Muscle of leg (tissue), 11 donors: ENCODE data around the gene NDUFB6. TPM values are rescaled to one million over a fixed set of nuclear protein-coding genes. Genes with fewer than 3 reads are reported as not detected.
A peak's percentile ranks its signal among the peaks of the same experiment; 100 is the strongest.
"Not testable (repeated sequence)": the region's sequence is repeated elsewhere in the genome, so short reads cannot be mapped to it uniquely, and the experiment has no call there.

Experiments
- DNase-seq: peaks from one replicate; pipeline ENCODE4 v3.0.0; 2013
- H3K27ac ChIP-seq: one replicate; pipeline ENCODE4 v1.5.1; 2013; ENCODE audit warnings: mild to moderate bottlenecking, low read length, control low read depth
- H3K27me3 ChIP-seq: one replicate; pipeline ENCODE4 v1.6.1; 2013; ENCODE audit warnings: low read length; ENCODE audit not compliant: control insufficient read depth, insufficient read depth
- H3K36me3 ChIP-seq: one replicate; pipeline ENCODE4 v1.6.1; 2013; ENCODE audit warnings: low read length; ENCODE audit not compliant: control insufficient read depth, insufficient read depth
- H3K4me1 ChIP-seq: one replicate; pipeline ENCODE4 v1.6.1; 2013; ENCODE audit warnings: low read length; ENCODE audit not compliant: control insufficient read depth, insufficient read depth
- H3K4me3 ChIP-seq: one replicate; pipeline ENCODE4 v1.5.1; 2013; ENCODE audit warnings: low read length, control low read depth
- H3K9me3 ChIP-seq: replicated peaks from 2 replicates; pipeline ENCODE4 v1.6.1; 2013; ENCODE audit warnings: low read depth, low read length; ENCODE audit not compliant: control insufficient read depth
- WGBS: methylation state at CpG from one replicate; pipeline ENCODE4 v1.1.5; 2013; ENCODE audit warnings: missing lambda C conversion rate; ENCODE audit not compliant: insufficient coverage; 5-methylcytosine and 5-hydroxymethylcytosine counted together
- polyA plus RNA-seq, 8 donors: library from polyadenylated mRNA; unstranded; fragments of 120-200 nt; gene quantifications; one replicate each; pipeline versions ENCODE4 v1.2.1 to v1.2.3, GENCODE V29; 2013; ENCODE audit warnings: inconsistent platforms in 1 of 8, low replicate concordance in 1 of 8; ENCODE audit not compliant: insufficient read length in 8 of 8, insufficient read depth in 1 of 8
- total RNA-seq: library from RNA; stranded (reverse); fragments of 120-200 nt; gene quantifications from one replicate; pipeline ENCODE4 v1.2.4, GENCODE V29; 2013

The NDUFB6 gene
- total and polyA plus RNA-seq, 9 donors: 55.7 to 79.3 (median 70.9) TPM

- H3K36me3 ChIP-seq: peaks cover 4% of the 10 kb centered on the region
- peak; percentile 82 for DNase-seq
- no peaks in the 10 kb centered on the region for H3K9me3 ChIP-seq
- H3K4me1 ChIP-seq: peaks cover 6% of the 10 kb centered on the region
- 0% methylated on average over 16 of the region's 36 CpGs for WGBS
- peak overlapping the region; percentile 100 for H3K27ac ChIP-seq
- H3K27me3 ChIP-seq: no peaks in the 10 kb centered on the region
- peak overlapping the region; percentile 86 for H3K4me3 ChIP-seq
Measured at GRCh38 chr9:32551276-32552051, 21.5 kb downstream of the NDUFB6 start.

- under 1% methylated on average over 70 of the region's 75 CpGs for WGBS
- Histone ChIP-seq H3K4me1 (peaks cover 6% of the 10 kb centered on the region), H3K27me3 (no peaks in the 10 kb centered on the region)
Measured at GRCh38 chr9:32550562-32551275, 22.2 kb downstream of the NDUFB6 start.

GRCh38 chr9:32550150-32550561 is 22.8 kb downstream of the NDUFB6 start:
- DNase-seq: peak; percentile 55
- Histone ChIP-seq H3K27me3 (no peaks in the 10 kb centered on the region), H3K4me3 (peak overlapping the region; percentile 86), H3K4me1 (peaks cover 6% of the 10 kb centered on the region), H3K36me3 (no peaks in the 10 kb centered on the region), H3K27ac (peak overlapping the region; percentile 100), H3K9me3 (no peaks in the 10 kb centered on the region)
- WGBS: 0% methylated on average over 7 of the region's 10 CpGs

More at GRCh38 chr9:32550562-32551275, 22.2 kb downstream of the NDUFB6 start:
- DNase-seq: peak; percentile 98
- Histone ChIP-seq H3K4me3 (peak overlapping the region; percentile 86), H3K9me3 (no peaks in the 10 kb centered on the region), H3K27ac (peak overlapping the region; percentile 100), H3K36me3 (peaks cover 1% of the 10 kb centered on the region)

- DNase-seq, H3K9me3 ChIP-seq, H3K27ac ChIP-seq, H3K4me1 ChIP-seq, H3K4me3 ChIP-seq, H3K36me3 ChIP-seq, H3K27me3 ChIP-seq: not testable (repeated sequence)
- WGBS: 95% methylated on average over 17 of the region's 20 CpGs
Measured at GRCh38 chr9:32548213-32548612, 24.7 kb downstream of the NDUFB6 start.

- WGBS: no CpG with 5 or more reads among the region's 1 CpG
- Histone ChIP-seq H3K27ac (no peak overlapping the region), H3K4me1 (peaks cover 6% of the 10 kb centered on the region), H3K27me3 (no peaks in the 10 kb centered on the region), H3K9me3 (no peaks in the 10 kb centered on the region), H3K4me3 (no peak overlapping the region), H3K36me3 (peaks cover 22% of the 10 kb centered on the region)
- DNase-seq: no peak
Measured at GRCh38 chr9:32545884-32546283, 27.1 kb downstream of the NDUFB6 start.

GRCh38 chr9:32543047-32543446 is 29.9 kb downstream of the NDUFB6 start:
- no peaks in the 10 kb centered on the region for H3K9me3 ChIP-seq
- no peak overlapping the region for H3K4me3 ChIP-seq
- 100% methylated on average over 1 of the region's 4 CpGs for WGBS
- H3K27me3 ChIP-seq: no peaks in the 10 kb centered on the region
- DNase-seq: no peak
- H3K27ac ChIP-seq: no peak overlapping the region
- no peaks in the 10 kb centered on the region for H3K4me1 ChIP-seq
- H3K36me3 ChIP-seq: peaks cover 22% of the 10 kb centered on the region

GRCh38 chr9:32533816-32534215 is 39.1 kb downstream of the NDUFB6 start:
- H3K27ac ChIP-seq: no peak overlapping the region
- H3K4me1 ChIP-seq: no peaks in the 10 kb centered on the region
- DNase-seq: no peak
- no peaks in the 10 kb centered on the region for H3K36me3 ChIP-seq
- 98% methylated on average over 4 of the region's 4 CpGs for WGBS
- H3K4me3 ChIP-seq: no peak overlapping the region
- H3K27me3 ChIP-seq: no peaks in the 10 kb centered on the region
- H3K9me3 ChIP-seq: peaks cover 2% of the 10 kb centered on the region

- Histone ChIP-seq H3K4me3 (no peak overlapping the region), H3K27me3 (no peaks in the 10 kb centered on the region), H3K36me3 (no peaks in the 10 kb centered on the region), H3K9me3 (peaks cover 2% of the 10 kb centered on the region), H3K27ac (no peak overlapping the region), H3K4me1 (no peaks in the 10 kb centered on the region)
- WGBS: 100% methylated on average over 1 of the region's 6 CpGs
- no peak for DNase-seq
Measured at GRCh38 chr9:32533336-32533735, 39.6 kb downstream of the NDUFB6 start.

GRCh38 chr9:32526707-32527048 is 46.3 kb downstream of the NDUFB6 start:
- no CpG with 5 or more reads among the region's 2 CpGs for WGBS
- Histone ChIP-seq H3K27ac (peak overlapping the region; percentile 96), H3K27me3 (no peaks in the 10 kb centered on the region), H3K36me3 (peaks cover 7% of the 10 kb centered on the region), H3K4me1 (peaks cover 13% of the 10 kb centered on the region), H3K9me3 (peaks cover 9% of the 10 kb centered on the region), H3K4me3 (peak overlapping the region; percentile 55)
- DNase-seq: no peak

- Histone ChIP-seq H3K36me3 (peaks cover 7% of the 10 kb centered on the region), H3K27ac (peak within 1 kb of the TSS; percentile 96), H3K4me3 (peak within 1 kb of the TSS; percentile 55), H3K4me1 (peaks cover 13% of the 10 kb centered on the region), H3K27me3 (no peaks in the 10 kb centered on the region), H3K9me3 (peaks cover 7% of the 10 kb centered on the region)
- WGBS: 0% methylated on average over 22 of the region's 37 CpGs
- peak; percentile 98 for DNase-seq
Measured at GRCh38 chr9:32526041-32526706, 46.8 kb downstream of the NDUFB6 start, which contains the start of gene RIGI. Gene RIGI, minus strand, starts transcription at chr9:32526196. Its CDS starts 30 bp downstream, at chr9:32526166.
